Osteocyte (in vitro differentiated cells): ENCODE data around the gene PDE4D. TPM values are rescaled to one million over a fixed set of nuclear protein-coding genes. Genes with fewer than 3 reads are reported as not detected.

Experiments used
- DNase-seq: peaks from one replicate; pipeline ENCODE4 v3.0.0; 2021; ENCODE audit warnings: mixed read lengths; ENCODE audit not compliant: unreplicated experiment; ENCODE audit errors: extremely low spot score
- H3K27ac Mint-ChIP-seq: one replicate; pipeline ENCODE4 v1.8.0; 2021; ENCODE audit warnings: mild to moderate bottlenecking, mixed read lengths; ENCODE audit not compliant: unreplicated experiment
- H3K27me3 Mint-ChIP-seq: one replicate; pipeline ENCODE4 v1.8.0; 2021; ENCODE audit warnings: mixed read lengths; ENCODE audit not compliant: unreplicated experiment
- H3K36me3 Mint-ChIP-seq: one replicate; pipeline ENCODE4 v1.8.0; 2021; ENCODE audit warnings: mixed read lengths; ENCODE audit not compliant: unreplicated experiment
- H3K4me1 Mint-ChIP-seq: one replicate; pipeline ENCODE4 v1.8.0; 2021; ENCODE audit warnings: mixed read lengths; ENCODE audit not compliant: unreplicated experiment
- H3K4me3 Mint-ChIP-seq: one replicate; pipeline ENCODE4 v1.8.0; 2021; ENCODE audit warnings: mild to moderate bottlenecking, moderate library complexity, mixed read lengths; ENCODE audit not compliant: unreplicated experiment
- H3K9me3 Mint-ChIP-seq: one replicate; pipeline ENCODE4 v1.8.0; 2021; ENCODE audit warnings: mixed read lengths; ENCODE audit not compliant: unreplicated experiment
- CTCF ChIP-seq: fragments of 200-600 bp; sonication (generic); IDR thresholded peaks from 2 replicates; pipeline ENCODE4 v1.5.0; 2021; ENCODE audit warnings: antibody characterized with exemption, mild to moderate bottlenecking, moderate library complexity
- total RNA-seq: library from RNA; stranded (reverse); gene quantifications from 2 replicates; pipeline ENCODE4 v1.2.1, GENCODE V29; 2021

PDE4D gene
- total RNA-seq, 1 donor from 2014 or later = 24.2 TPM

DNA sequence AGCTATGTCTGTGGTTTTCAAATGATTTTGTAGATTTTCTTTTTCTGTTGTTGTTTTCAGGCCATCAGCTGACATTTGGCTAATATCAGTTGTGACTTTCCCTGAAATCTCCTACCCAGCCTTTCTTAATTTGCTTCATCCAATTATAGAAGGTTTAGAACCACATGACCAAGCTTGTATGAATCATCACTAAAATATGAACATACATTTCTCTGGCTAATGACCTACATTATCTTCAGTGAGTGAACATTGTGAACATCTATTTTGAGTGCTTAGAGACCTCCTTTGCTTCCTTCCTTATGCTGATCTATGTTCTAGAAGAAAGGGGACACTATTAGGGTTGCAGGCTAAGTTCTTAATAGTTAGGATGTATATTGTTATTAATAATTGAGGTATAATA, 778.2 kb downstream of the PDE4D start:
- TF ChIP-seq CTCF = no peak
- H3K27ac Mint-ChIP-seq = no peak overlapping the region
- no peak for DNase-seq
- H3K27me3 Mint-ChIP-seq = no peaks in the 10 kb centered on the region
- H3K4me1 Mint-ChIP-seq = peaks cover 8% of the 10 kb centered on the region
- no peak overlapping the region for H3K4me3 Mint-ChIP-seq
- H3K36me3 Mint-ChIP-seq = no peaks in the 10 kb centered on the region
- no peaks in the 10 kb centered on the region for H3K9me3 Mint-ChIP-seq

- Mint-ChIP-seq H3K4me3 (no peak overlapping the region), H3K27me3 (no peaks in the 10 kb centered on the region), H3K27ac (no peak overlapping the region), H3K36me3 (no peaks in the 10 kb centered on the region), H3K9me3 (no peaks in the 10 kb centered on the region), H3K4me1 (no peaks in the 10 kb centered on the region)
- TF ChIP-seq CTCF = no peak
- no peak for DNase-seq
Observed at GRCh38 chr5:59109383-59109782, 784.1 kb downstream of the PDE4D start.

GRCh38 chr5:59107692-59108091, 785.8 kb downstream of the PDE4D start:
- DNase-seq = no peak
- H3K27me3 Mint-ChIP-seq = no peaks in the 10 kb centered on the region
- H3K9me3 Mint-ChIP-seq = no peaks in the 10 kb centered on the region

GRCh38 chr5:59104400-59105127, 789.0 kb downstream of the PDE4D start:
- Mint-ChIP-seq H3K4me1 (no peaks in the 10 kb centered on the region), H3K4me3 (no peak overlapping the region), H3K27me3 (no peaks in the 10 kb centered on the region), H3K36me3 (no peaks in the 10 kb centered on the region), H3K27ac (no peak overlapping the region), H3K9me3 (peaks cover 7% of the 10 kb centered on the region)
- no peak for TF ChIP-seq CTCF
- no peak for DNase-seq

More at GRCh38 chr5:59107692-59108091, 785.8 kb downstream of the PDE4D start:
- H3K4me1 Mint-ChIP-seq = no peaks in the 10 kb centered on the region
- H3K36me3 Mint-ChIP-seq = no peaks in the 10 kb centered on the region
- TF ChIP-seq CTCF = no peak
- H3K27ac Mint-ChIP-seq = no peak overlapping the region
- H3K4me3 Mint-ChIP-seq = no peak overlapping the region

GRCh38 chr5:59103303-59103702, 790.2 kb downstream of the PDE4D start:
- Mint-ChIP-seq H3K27ac (no peak overlapping the region), H3K4me3 (no peak overlapping the region), H3K4me1 (no peaks in the 10 kb centered on the region), H3K9me3 (peaks cover 7% of the 10 kb centered on the region), H3K36me3 (no peaks in the 10 kb centered on the region), H3K27me3 (no peaks in the 10 kb centered on the region)
- no peak for DNase-seq
- TF ChIP-seq CTCF = no peak
